Measurements from ENCODE around the gene CEP95. TPM values are rescaled to one million over a fixed set of nuclear protein-coding genes. Genes with fewer than 3 reads are reported as not detected.

The CEP95 gene
- polyA plus RNA-seq, 2 of the 4 experiments (the other 2 are of a cell fraction): 30.0 to 73.0 TPM

DNA sequence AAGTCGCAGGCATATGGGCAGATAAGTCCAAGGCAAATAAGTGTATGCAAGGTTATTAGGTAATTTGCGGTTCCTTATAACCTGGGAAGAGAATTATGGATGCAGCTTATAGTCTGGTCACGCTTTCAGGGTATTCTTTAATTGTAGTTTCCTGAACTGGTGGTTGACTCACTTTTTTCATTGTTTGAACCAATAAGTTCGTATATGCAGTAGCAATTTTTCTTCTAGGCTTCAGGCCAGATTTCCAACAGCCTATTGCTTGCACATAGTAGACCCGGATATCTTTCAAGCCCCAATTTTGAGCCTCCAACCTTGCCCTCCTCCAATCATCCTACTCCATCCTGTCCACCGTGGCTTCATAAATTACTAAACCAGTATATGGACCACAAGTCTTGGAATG, 12.8 kb downstream of the CEP95 start:
- no peaks in the 10 kb centered on the region for H3K9me3 ChIP-seq
- no peak overlapping the region for H3K4me3 ChIP-seq
- H3K4me1 ChIP-seq: no peaks in the 10 kb centered on the region
- TF ChIP-seq EP300 (IDR thresholded peaks at IDR 0.05) (no peak), NFE2L2 (conservative IDR thresholded peaks at IDR 0.05; ENCODE audit: low read length) (no peak), HEYL (CRISPR knock-in tag; IDR thresholded peaks at IDR 0.05) (no peak), FOSL2 (IDR thresholded peaks at IDR 0.05) (no peak), FOSL2 (CRISPR knock-in tag; IDR thresholded peaks at IDR 0.05) (no peak), CHD2 (IDR thresholded peaks at IDR 0.05; ENCODE audit: low read length, partially characterized antibody) (no peak), SREBF2 (IDR thresholded peaks at IDR 0.05) (no peak)
- ATAC-seq: no peak
- CTCF ChIA-PET: interaction anchor here (0.6 to 1.9 kb wide), 6 partner anchors 10 to 681 kb away, joined by 3 to 4 read pairs (median 3); no protein-coding TSS in a partner anchor
- no peak overlapping the region for H3K27ac ChIP-seq
- no peak overlapping the region for H3K4me2 ChIP-seq
- POLR2A ChIA-PET: interaction anchor here (1.5 kb wide), 1 partner anchor 13 kb away, joined by 12 read pairs; the partner anchor contains the start of genes CEP95 and DDX5
- 93% methylated on average over 6 of the region's 6 CpGs for whole genome bisulfite sequencing (ENCODE audit: missing lambda C conversion rate)
- DNase-seq (ENCODE audit: low read depth in 1 of 2, low spot score in 1 of 2): no peak
- no peak for FAIRE-seq

DNA sequence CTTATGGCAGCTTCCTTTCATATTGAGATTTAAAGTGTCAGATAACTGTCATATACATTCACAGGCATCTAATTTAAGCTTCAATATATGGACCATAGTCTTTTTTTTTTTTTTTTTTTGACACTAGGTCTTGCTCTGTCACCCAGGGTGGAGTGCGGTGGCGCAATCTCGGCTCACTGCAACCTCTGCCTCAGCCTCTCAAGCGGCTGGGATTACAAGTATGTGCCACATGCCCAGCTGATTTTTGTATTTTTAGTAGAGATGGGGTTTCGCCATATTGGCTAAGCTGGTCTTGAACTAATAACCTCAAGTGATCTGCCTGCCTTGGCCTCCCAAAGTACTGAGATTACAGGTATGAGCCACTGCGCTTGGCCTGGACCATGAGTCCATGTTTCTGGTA, 13.6 kb downstream of the CEP95 start:
- H3K4me3 ChIP-seq: no peak overlapping the region
- no peak for ATAC-seq
- no peak for FAIRE-seq
- no peak for DNase-seq (ENCODE audit: low read depth in 1 of 2, low spot score in 1 of 2)
- 92% methylated on average over 6 of the region's 6 CpGs for WGBS (ENCODE audit: missing lambda C conversion rate)
- H3K27ac ChIP-seq: no peak overlapping the region
- ChIA-PET CTCF (interaction anchor here (0.6 to 1.9 kb wide), 7 partner anchors 10 to 680 kb away, joined by 3 to 4 read pairs (median 3); no protein-coding TSS in a partner anchor), POLR2A (interaction anchor here (1.5 kb wide), 1 partner anchor 14 kb away, joined by 12 read pairs; the partner anchor contains the start of genes CEP95 and DDX5)
- TF ChIP-seq POLR2A (IDR thresholded peaks at IDR 0.05; ENCODE audit: low read length): no peak
- no peak for TF ChIP-seq POLR2AphosphoS2 (conservative IDR thresholded peaks at IDR 0.05; ENCODE audit: low read length)
- TF ChIP-seq, protein P1, sequence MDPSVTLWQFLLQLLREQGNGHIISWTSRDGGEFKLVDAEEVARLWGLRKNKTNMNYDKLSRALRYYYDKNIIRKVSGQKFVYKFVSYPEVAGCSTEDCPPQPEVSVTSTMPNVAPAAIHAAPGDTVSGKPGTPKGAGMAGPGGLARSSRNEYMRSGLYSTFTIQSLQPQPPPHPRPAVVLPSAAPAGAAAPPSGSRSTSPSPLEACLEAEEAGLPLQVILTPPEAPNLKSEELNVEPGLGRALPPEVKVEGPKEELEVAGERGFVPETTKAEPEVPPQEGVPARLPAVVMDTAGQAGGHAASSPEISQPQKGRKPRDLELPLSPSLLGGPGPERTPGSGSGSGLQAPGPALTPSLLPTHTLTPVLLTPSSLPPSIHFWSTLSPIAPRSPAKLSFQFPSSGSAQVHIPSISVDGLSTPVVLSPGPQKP (IDR thresholded peaks at IDR 0.05; ENCODE audit: low read depth, low read length): no peak
- no peak for TF ChIP-seq RAD21 (conservative IDR thresholded peaks at IDR 0.05 in 1 of 2, IDR thresholded peaks at IDR 0.05 in 1 of 2)
- TF ChIP-seq JUNB (IDR thresholded peaks at IDR 0.05): no peak
- no peak for TF ChIP-seq BHLHE40 (IDR thresholded peaks at IDR 0.05; ENCODE audit: low read depth, low read length)
- TF ChIP-seq ZC3H11A (IDR thresholded peaks at IDR 0.05): no peak
- TF ChIP-seq, protein P2, sequence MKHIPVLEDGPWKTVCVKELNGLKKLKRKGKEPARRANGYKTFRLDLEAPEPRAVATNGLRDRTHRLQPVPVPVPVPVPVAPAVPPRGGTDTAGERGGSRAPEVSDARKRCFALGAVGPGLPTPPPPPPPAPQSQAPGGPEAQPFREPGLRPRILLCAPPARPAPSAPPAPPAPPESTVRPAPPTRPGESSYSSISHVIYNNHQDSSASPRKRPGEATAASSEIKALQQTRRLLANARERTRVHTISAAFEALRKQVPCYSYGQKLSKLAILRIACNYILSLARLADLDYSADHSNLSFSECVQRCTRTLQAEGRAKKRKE (CRISPR knock-in tag; IDR thresholded peaks at IDR 0.05; ENCODE audit: low read depth): no peak
- TF ChIP-seq ZFP36 (IDR thresholded peaks at IDR 0.05; ENCODE audit: borderline replicate concordance, partially characterized antibody): no peak
- no peak for TF ChIP-seq HOXA7 (CRISPR knock-in tag; IDR thresholded peaks at IDR 0.05)
- TF ChIP-seq CBX2 (IDR thresholded peaks at IDR 0.05; ENCODE audit: borderline replicate concordance, low read depth): no peak
- no peak for TF ChIP-seq MAFK (IDR thresholded peaks at IDR 0.05; ENCODE audit: partially characterized antibody)
- TF ChIP-seq, protein P3, sequence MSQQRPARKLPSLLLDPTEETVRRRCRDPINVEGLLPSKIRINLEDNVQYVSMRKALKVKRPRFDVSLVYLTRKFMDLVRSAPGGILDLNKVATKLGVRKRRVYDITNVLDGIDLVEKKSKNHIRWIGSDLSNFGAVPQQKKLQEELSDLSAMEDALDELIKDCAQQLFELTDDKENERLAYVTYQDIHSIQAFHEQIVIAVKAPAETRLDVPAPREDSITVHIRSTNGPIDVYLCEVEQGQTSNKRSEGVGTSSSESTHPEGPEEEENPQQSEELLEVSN (IDR thresholded peaks at IDR 0.05; ENCODE audit: borderline replicate concordance, low read depth): no peak
- no peak for TF ChIP-seq GATA3 (IDR thresholded peaks at IDR 0.05; ENCODE audit: borderline replicate concordance)
- TF ChIP-seq EHF (CRISPR knock-in tag; IDR thresholded peaks at IDR 0.05): no peak
- TF ChIP-seq ZSCAN20 (CRISPR knock-in tag; IDR thresholded peaks at IDR 0.05): no peak
- no peak for TF ChIP-seq TP53 (CRISPR knock-in tag; IDR thresholded peaks at IDR 0.05)
- TF ChIP-seq HDAC2 (IDR thresholded peaks at IDR 0.05): no peak
- no peak for TF ChIP-seq NR3C1 (IDR thresholded peaks at IDR 0.05)
- H3K4me1 ChIP-seq: no peaks in the 10 kb centered on the region
- no peak overlapping the region for H3K4me2 ChIP-seq
- H3K9me3 ChIP-seq: no peaks in the 10 kb centered on the region

Data from A549 (cell line).